ENCODE data around the gene ARHGEF19.

GRCh38 chr1:16252912-16253311, 40.5 kb upstream of the ARHGEF19 start:
- no peak for TF ChIP-seq CTCF (IDR thresholded peaks at IDR 0.05 in 8 of 11, conservative IDR thresholded peaks at IDR 0.05 in 3 of 11)
- TF ChIP-seq POLR2AphosphoS5 (IDR thresholded peaks at IDR 0.05), result no peak

Measured in spleen (tissue), 7 donors.